MCF 10A (cell line): Measurements from ENCODE around the gene PRDM5. TPM values are rescaled to one million over a fixed set of nuclear protein-coding genes. Genes with fewer than 3 reads are reported as not detected.

Experiments used
- Bru-seq: library from RNA; stranded (reverse); fragments of 400-500 nt; gene quantifications from one replicate; lab custom pipeline; 2021; lab: Mats Ljungman, UMichigan
- BruChase-seq, 2 experiments: library from RNA; stranded (reverse); fragments of 400-500 nt; gene quantifications; one replicate each; lab custom pipeline; 2021; lab: Mats Ljungman, UMichigan
- BruUV-seq: library from RNA; stranded (reverse); fragments of 400-500 nt; replicated peaks from 2 replicates; lab custom pipeline; 2021; lab: Mats Ljungman, UMichigan
- CTCF ChIA-PET: fragments of 300-600 bp; sonication (Branson Sonifier 250); formaldehyde crosslinking; extraction: SDS; loops from one replicate; lab custom pipeline; 2021; ENCODE audit warnings: antibody characterized with exemption, inconsistent platforms; lab: Yijun Ruan, JAX
- POLR2A ChIA-PET: fragments of 300-600, 350-650 bp; sonication (Branson Sonifier 250); formaldehyde crosslinking; extraction: SDS; loops from one replicate; lab custom pipeline; 2020; ENCODE audit warnings: antibody characterized with exemption, inconsistent platforms; lab: Yijun Ruan, JAX
- DNase-seq: peaks from one replicate; pipeline ENCODE4 v3.0.0-alpha.2; 2018; ENCODE audit not compliant: unreplicated experiment
- H3K27ac Mint-ChIP-seq: one replicate; pipeline ENCODE4 v1.8.0; 2022; ENCODE audit warnings: mild to moderate bottlenecking, low read depth, mixed read lengths; ENCODE audit not compliant: unreplicated experiment
- H3K27me3 Mint-ChIP-seq: one replicate; pipeline ENCODE4 v1.8.0; 2022; ENCODE audit warnings: mixed read lengths; ENCODE audit not compliant: insufficient read depth, unreplicated experiment
- H3K36me3 Mint-ChIP-seq: one replicate; pipeline ENCODE4 v1.8.0; 2022; ENCODE audit warnings: mild to moderate bottlenecking, moderate library complexity, mixed read lengths; ENCODE audit not compliant: insufficient read depth, unreplicated experiment
- H3K4me1 Mint-ChIP-seq: one replicate; pipeline ENCODE4 v1.8.0; 2022; ENCODE audit warnings: mixed read lengths; ENCODE audit not compliant: insufficient read depth, unreplicated experiment
- H3K4me3 Mint-ChIP-seq: one replicate; pipeline ENCODE4 v1.8.0; 2022; ENCODE audit warnings: mild to moderate bottlenecking, moderate library complexity, mixed read lengths; ENCODE audit not compliant: unreplicated experiment
- H3K9me3 Mint-ChIP-seq: one replicate; pipeline ENCODE4 v1.8.0; 2022; ENCODE audit warnings: mixed read lengths; ENCODE audit not compliant: unreplicated experiment
- CTCF ChIP-seq: fragments of 200-600 bp; IDR thresholded peaks from one replicate; pipeline ENCODE4 v1.8.0; 2022; ENCODE audit warnings: antibody characterized with exemption, mild to moderate bottlenecking; ENCODE audit not compliant: unreplicated experiment
- intact Hi-C: fragments of 100-400 bp; cut with micrococcal nuclease; formaldehyde crosslinking; loops from 2 replicates; pipeline ENCODE4 v1.14.1; 2022
- long read RNA-seq: library from polyadenylated mRNA; stranded (forward); transcript quantifications from one replicate; pipeline ENCODE4 v2.0.0, GENCODE V29; 2022
- total RNA-seq: library from RNA; stranded (reverse); gene quantifications from 2 replicates; pipeline ENCODE4 v1.2.3, GENCODE V29; 2022

Gene PRDM5
- total RNA-seq (6.4 and 7.3 TPM in 2 replicates), Bru-seq, nascent RNA (percentile 56 among the genes with signal in this experiment), BruChase-seq, experiment 1, labeled RNA remaining after a 6-hour chase (percentile 38 among the genes with signal in this experiment), BruChase-seq, experiment 2, labeled RNA remaining after a 2-hour chase (percentile 48 among the genes with signal in this experiment)
- long read RNA-seq, partial matches to known transcripts = 0 of 10 reads
- long read RNA-seq, other reads (novel, unspliced or antisense) = 6 of 10 reads

GRCh38 chr4:120922381-120923206, at the start of gene PRDM5:
PRDM5 (minus strand) TSS chr4:120922726; CDS start chr4:120922608, 118 bp downstream.
- Mint-ChIP-seq H3K4me3 (peak within 1 kb of the TSS; percentile 99), H3K27me3 (no peaks in the 10 kb centered on the region), H3K36me3 (peaks cover 9% of the 10 kb centered on the region), H3K9me3 (no peaks in the 10 kb centered on the region), H3K4me1 (peaks cover 8% of the 10 kb centered on the region), H3K27ac (peak within 1 kb of the TSS; percentile 93)
- no peak for TF ChIP-seq CTCF
- DNase-seq = peak; percentile 40
- intact Hi-C loops = loop anchor here (2.0 kb wide), 1 partner anchor 204 kb away; no protein-coding TSS in a partner anchor
- BruUV-seq = no TSS peak
- POLR2A ChIA-PET = interaction anchor here (0.7 kb wide), 1 partner anchor 173 kb away, joined by 3 read pairs; no protein-coding TSS in a partner anchor
- CTCF ChIA-PET = interaction anchor here (0.7 kb wide), 1 partner anchor 95 kb away, joined by 3 read pairs; no protein-coding TSS in a partner anchor

- Mint-ChIP-seq H3K4me3 (no peak overlapping the region), H3K9me3 (no peaks in the 10 kb centered on the region), H3K27ac (no peak overlapping the region), H3K27me3 (no peaks in the 10 kb centered on the region), H3K36me3 (no peaks in the 10 kb centered on the region), H3K4me1 (no peaks in the 10 kb centered on the region)
- intact Hi-C loops = no loop called here
- BruUV-seq = no TSS peak
- ChIA-PET POLR2A (no interaction called here), CTCF (interaction anchor here (0.7 kb wide), 1 partner anchor 10 kb away, joined by 3 read pairs; no protein-coding TSS in a partner anchor)
- no peak for TF ChIP-seq CTCF
- DNase-seq = no peak
Measured at GRCh38 chr4:120971884-120972283, 49.4 kb upstream of the PRDM5 start.

- H3K4me1 Mint-ChIP-seq = no peaks in the 10 kb centered on the region
- no TSS peak for BruUV-seq
- H3K27ac Mint-ChIP-seq = no peak overlapping the region
- ChIA-PET POLR2A (no interaction called here), CTCF (no interaction called here)
- DNase-seq = no peak
- no peaks in the 10 kb centered on the region for H3K27me3 Mint-ChIP-seq
- H3K9me3 Mint-ChIP-seq = no peaks in the 10 kb centered on the region
- TF ChIP-seq CTCF = no peak
- no peak overlapping the region for H3K4me3 Mint-ChIP-seq
- intact Hi-C loops = no loop called here
- no peaks in the 10 kb centered on the region for H3K36me3 Mint-ChIP-seq
Measured at GRCh38 chr4:120965938-120966337, 43.4 kb upstream of the PRDM5 start.

- intact Hi-C loops = no loop called here
Measured at GRCh38 chr4:120964596-120964995, 42.1 kb upstream of the PRDM5 start.

More at GRCh38 chr4:120964596-120964995, 42.1 kb upstream of the PRDM5 start:
- ChIA-PET CTCF (interaction anchor here (0.7 kb wide), 1 partner anchor 59 kb away, joined by 3 read pairs; no protein-coding TSS in a partner anchor), POLR2A (no interaction called here)
- TF ChIP-seq CTCF = no peak
- no TSS peak for BruUV-seq
- Mint-ChIP-seq H3K9me3 (no peaks in the 10 kb centered on the region), H3K4me1 (no peaks in the 10 kb centered on the region), H3K27ac (no peak overlapping the region), H3K36me3 (no peaks in the 10 kb centered on the region), H3K27me3 (no peaks in the 10 kb centered on the region), H3K4me3 (no peak overlapping the region)
- DNase-seq = no peak
